Endothelial cell of umbilical vein (primary cell): ENCODE measurements around the gene S100A5. TPM values are rescaled to one million over a fixed set of nuclear protein-coding genes. Genes with fewer than 3 reads are reported as not detected.

Source experiments
- BruUV-seq: library from RNA; stranded (reverse); fragments of 400-500 nt; replicated peaks from 2 replicates; lab custom pipeline; 2021; lab: Mats Ljungman, UMichigan
- CTCF ChIA-PET: fragments of 300-600, 350-600 bp; sonication (Branson Sonifier 250); formaldehyde crosslinking; loops from one replicate; lab custom pipeline; 2021; ENCODE audit warnings: antibody characterized with exemption, inconsistent platforms; lab: Charles Lee
- POLR2A ChIA-PET: fragments of 300-600, 350-600 bp; sonication (Branson Sonifier 250); formaldehyde crosslinking; loops from one replicate; lab custom pipeline; 2021; ENCODE audit warnings: antibody characterized with exemption, inconsistent platforms; lab: Charles Lee
- DNase-seq: peaks from one replicate; pipeline ENCODE4 v3.0.0-alpha.2; 2011; ENCODE audit warnings: low read depth, low spot score
- FAIRE-seq: peaks from 2 replicates; lab custom pipeline; 2011; peaks lifted over from hg19 to GRCh38; lab: Jason Lieb, UNC
- H2AFZ ChIP-seq: 2 replicates; pipeline ENCODE4 v1.6.0; 2012; ENCODE audit warnings: low read depth, low read length, control low read depth, inconsistent platforms
- H3K27ac ChIP-seq: 2 replicates; pipeline ENCODE4 v1.5.1; 2011; ENCODE audit warnings: low read depth, mild to moderate bottlenecking, control low read depth, low read length, moderate library complexity; ENCODE audit not compliant: insufficient read depth
- H3K27me3 ChIP-seq, 2 experiments: 2 replicates each; pipeline versions ENCODE4 v1.6.0 to v1.6.1; 2011; ENCODE audit warnings: low read length in 2 of 2, mixed read lengths in 1 of 2; ENCODE audit not compliant: control insufficient read depth in 2 of 2, insufficient read depth in 2 of 2
- H3K36me3 ChIP-seq, 2 experiments: 2 replicates in 1 of 2; 3 replicates in 1 of 2; pipeline ENCODE4 v1.5.1; 2011; ENCODE audit warnings: low read length in 2 of 2, mild to moderate bottlenecking in 1 of 2, moderate library complexity in 1 of 2; ENCODE audit not compliant: control insufficient read depth in 2 of 2, insufficient read depth in 2 of 2; ENCODE audit errors: extremely low read depth in 1 of 2
- H3K4me1 ChIP-seq: 3 replicates; pipeline ENCODE4 v1.5.1; 2011; ENCODE audit warnings: mild to moderate bottlenecking, low read length; ENCODE audit not compliant: control insufficient read depth, insufficient read depth; ENCODE audit errors: extremely low read depth
- H3K4me2 ChIP-seq: 2 replicates; pipeline ENCODE4 v1.6.1; 2011; ENCODE audit warnings: low read length, control low read depth, mixed read lengths; ENCODE audit not compliant: insufficient read depth
- H3K4me3 ChIP-seq, 3 experiments: fragments of 200-600 bp in 1 of 3; sonication (generic), shearing (Covaris generic) in 1 of 3; replicated peaks in 1 of 3; 2 replicates each; pipeline ENCODE4 v1.5.1; 2011 to 2016; ENCODE audit warnings: control low read depth in 3 of 3, low read length in 3 of 3, mild to moderate bottlenecking in 2 of 3, inconsistent platforms in 1 of 3, low read depth in 1 of 3, moderate library complexity in 1 of 3; ENCODE audit not compliant: insufficient read depth in 1 of 3
- H3K79me2 ChIP-seq: 2 replicates; pipeline ENCODE4 v1.6.0; 2012; ENCODE audit warnings: low read length, inconsistent platforms; ENCODE audit not compliant: control insufficient read depth, insufficient read depth
- H3K9ac ChIP-seq: replicated peaks from 2 replicates; pipeline ENCODE3; 2011; ENCODE audit warnings: low read length, control low read depth; ENCODE audit not compliant: insufficient read depth; ENCODE audit errors: extremely low read depth
- H3K9me1 ChIP-seq: replicated peaks from 3 replicates; pipeline ENCODE4 v1.6.0; 2011; ENCODE audit warnings: mild to moderate bottlenecking, low read length; ENCODE audit not compliant: control insufficient read depth, insufficient read depth; ENCODE audit errors: extremely low read depth
- H3K9me3 ChIP-seq: replicated peaks from 2 replicates; pipeline ENCODE4 v1.5.1; 2012; ENCODE audit warnings: low read length, inconsistent platforms; ENCODE audit not compliant: control insufficient read depth, insufficient read depth
- H4K20me1 ChIP-seq: replicated peaks from 2 replicates; pipeline ENCODE3; 2011; ENCODE audit warnings: mild to moderate bottlenecking, low read length; ENCODE audit not compliant: control insufficient read depth, insufficient read depth; ENCODE audit errors: extremely low read depth
- EZH2 ChIP-seq: IDR thresholded peaks from 2 replicates; pipeline ENCODE4 v1.6.1; 2012; ENCODE audit warnings: borderline replicate concordance, low read depth, mild to moderate bottlenecking, moderate library complexity, low read length, inconsistent platforms; ENCODE audit not compliant: severe bottlenecking
- FOS ChIP-seq: IDR thresholded peaks from 2 replicates; pipeline ENCODE4 v1.6.1; 2011; ENCODE audit warnings: mild to moderate bottlenecking, low read length, moderate library complexity, borderline replicate concordance; ENCODE audit not compliant: insufficient read depth
- GATA2 ChIP-seq: IDR thresholded peaks from 2 replicates; pipeline ENCODE4 v1.7.0; 2011; ENCODE audit warnings: low read depth, mild to moderate bottlenecking, moderate library complexity, mixed read lengths, low read length; ENCODE audit not compliant: insufficient read length, insufficient read depth
- JUN ChIP-seq: IDR thresholded peaks from 2 replicates; pipeline ENCODE4 v1.6.1; 2011; ENCODE audit warnings: borderline replicate concordance, low read depth; ENCODE audit not compliant: insufficient read length, insufficient read depth
- MYC ChIP-seq: IDR thresholded peaks from one replicate; pipeline ENCODE4 v1.6.1; 2011; ENCODE audit warnings: mild to moderate bottlenecking, low read depth, low read length
- POLR2A ChIP-seq: IDR thresholded peaks from 2 replicates; pipeline ENCODE4 v1.6.1; 2012; ENCODE audit warnings: low read depth, mild to moderate bottlenecking, control low read depth, low read length
- POLR2AphosphoS5 ChIP-seq: IDR thresholded peaks from 2 replicates; pipeline ENCODE4 v1.6.1; 2012; ENCODE audit warnings: low read depth, mild to moderate bottlenecking, control low read depth, low read length, moderate library complexity; ENCODE audit not compliant: insufficient read depth
- dilution Hi-C: fragments of 300-500 bp; cut with MboI; formaldehyde crosslinking; loops from one replicate; pipeline ENCODE4 v1.15.0; 2019; ENCODE audit warnings: low sequenced_read_pairs; ENCODE audit not compliant: extremely low pct_ligation_motif_present
- intact Hi-C: fragments of 100-400 bp; cut with micrococcal nuclease; formaldehyde crosslinking; loops from one replicate; pipeline ENCODE4 v1.10.0; 2022
- polyA plus RNA-seq, 4 experiments: library from polyadenylated mRNA; depleted of rRNA in 3 of 4; stranded (reverse) in 3 of 4; unstranded in 1 of 4; fragments of >200 nt; gene quantifications; 2 replicates each; pipeline versions ENCODE4 v1.2.1 to v1.2.3, GENCODE V29; 2011 to 2012; ENCODE audit warnings: missing spikeins in 1 of 4
- total RNA-seq: library from RNA; stranded (reverse); gene quantifications from 2 replicates; pipeline ENCODE4 v1.2.3, GENCODE V29; 2021
- TF ChIP-seq, protein P1 (sequence below), 2 donors: IDR thresholded peaks; 1 replicate in 1 of 2; 2 replicates in 1 of 2; pipeline ENCODE4 v1.5.1; 2011; ENCODE audit warnings: low read length in 2 of 2, mild to moderate bottlenecking in 2 of 2, moderate library complexity in 2 of 2, control low read depth in 1 of 2, inconsistent platforms in 1 of 2, low read depth in 1 of 2; ENCODE audit not compliant: insufficient read depth in 1 of 2; ENCODE audit errors: extremely low read depth in 1 of 2
- TF ChIP-seq, protein P2 (sequence below): IDR thresholded peaks from 2 replicates; pipeline ENCODE4 v1.6.1; 2011; ENCODE audit not compliant: insufficient read depth, insufficient read length

Gene S100A5
- total and polyA plus RNA-seq, 2 donors (not counting 3 experiments of a cell fraction or from before 2014, with no cell fraction given), result not detected

DNA sequence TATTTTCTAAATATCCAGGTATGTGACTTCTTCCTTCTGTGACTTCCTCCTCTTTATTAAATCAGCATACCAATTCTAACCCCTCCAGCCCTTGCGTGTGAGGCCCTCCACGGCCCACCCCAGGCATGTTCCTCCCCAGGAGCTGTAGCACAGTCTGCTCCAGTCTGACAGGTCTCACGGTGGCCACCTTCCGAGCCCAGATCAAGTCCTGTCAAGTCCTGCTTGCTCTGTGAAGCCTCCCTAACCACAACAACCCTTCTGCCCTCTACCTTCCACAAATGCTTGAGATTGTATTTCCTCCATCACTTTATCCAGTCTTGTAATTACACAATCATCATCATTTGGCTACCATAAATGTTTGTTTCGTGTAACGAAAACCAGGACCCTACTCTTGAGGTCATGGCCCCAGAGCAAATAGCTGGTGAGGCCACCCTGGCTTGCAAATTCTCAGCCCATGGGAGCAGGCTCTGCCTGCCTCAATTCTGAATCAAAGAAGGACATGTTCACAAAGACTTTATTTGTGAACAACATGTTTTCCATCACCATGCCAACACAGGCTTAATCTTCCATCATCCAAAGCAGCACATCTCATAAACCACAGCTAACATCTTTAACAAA lies 47.3 kb downstream of the S100A5 start:
- no peak overlapping the region for H3K4me3 ChIP-seq
- ChIA-PET POLR2A (no interaction called here), CTCF (interaction anchor here (3.1 to 6.4 kb wide), 2 partner anchors 27 to 139 kb away, joined by 33 to 331 read pairs; partner anchors contain the start of genes PGLYRP4 and S100A9)
- H3K4me1 ChIP-seq, result no peaks in the 10 kb centered on the region
- TF ChIP-seq MYC (no peak), FOS (no peak), GATA2 (no peak), POLR2AphosphoS5 (no peak), JUN (no peak), EZH2 (no peak), POLR2A (no peak)
- TF ChIP-seq, protein P1, sequence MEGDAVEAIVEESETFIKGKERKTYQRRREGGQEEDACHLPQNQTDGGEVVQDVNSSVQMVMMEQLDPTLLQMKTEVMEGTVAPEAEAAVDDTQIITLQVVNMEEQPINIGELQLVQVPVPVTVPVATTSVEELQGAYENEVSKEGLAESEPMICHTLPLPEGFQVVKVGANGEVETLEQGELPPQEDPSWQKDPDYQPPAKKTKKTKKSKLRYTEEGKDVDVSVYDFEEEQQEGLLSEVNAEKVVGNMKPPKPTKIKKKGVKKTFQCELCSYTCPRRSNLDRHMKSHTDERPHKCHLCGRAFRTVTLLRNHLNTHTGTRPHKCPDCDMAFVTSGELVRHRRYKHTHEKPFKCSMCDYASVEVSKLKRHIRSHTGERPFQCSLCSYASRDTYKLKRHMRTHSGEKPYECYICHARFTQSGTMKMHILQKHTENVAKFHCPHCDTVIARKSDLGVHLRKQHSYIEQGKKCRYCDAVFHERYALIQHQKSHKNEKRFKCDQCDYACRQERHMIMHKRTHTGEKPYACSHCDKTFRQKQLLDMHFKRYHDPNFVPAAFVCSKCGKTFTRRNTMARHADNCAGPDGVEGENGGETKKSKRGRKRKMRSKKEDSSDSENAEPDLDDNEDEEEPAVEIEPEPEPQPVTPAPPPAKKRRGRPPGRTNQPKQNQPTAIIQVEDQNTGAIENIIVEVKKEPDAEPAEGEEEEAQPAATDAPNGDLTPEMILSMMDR (IDR thresholded peaks at IDR 0.05; ENCODE audit: extremely low read depth in 1 of 2, insufficient read depth in 1 of 2, low read depth in 1 of 2, low read length in 2 of 2), result no peak
- TF ChIP-seq, protein P2, sequence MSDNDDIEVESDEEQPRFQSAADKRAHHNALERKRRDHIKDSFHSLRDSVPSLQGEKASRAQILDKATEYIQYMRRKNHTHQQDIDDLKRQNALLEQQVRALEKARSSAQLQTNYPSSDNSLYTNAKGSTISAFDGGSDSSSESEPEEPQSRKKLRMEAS, result no peak
- no peaks in the 10 kb centered on the region for H3K9me3 ChIP-seq
- H3K9me1 ChIP-seq, result no peaks in the 10 kb centered on the region
- H2AFZ ChIP-seq, result no peak overlapping the region
- H3K36me3 ChIP-seq, result no peaks in the 10 kb centered on the region
- intact Hi-C loops, result no loop called here
- H3K9ac ChIP-seq, result no peak overlapping the region
- BruUV-seq, result no TSS peak
- H4K20me1 ChIP-seq, result no peaks in the 10 kb centered on the region
- no peak overlapping the region for H3K4me2 ChIP-seq
- no peaks in the 10 kb centered on the region for H3K79me2 ChIP-seq
- DNase-seq (no peak), FAIRE-seq (no peak)
- H3K27ac ChIP-seq, result no peak overlapping the region
- dilution Hi-C loops, result no loop called here
- peaks cover 5 to 18% of the 10 kb centered on the region in 2 experiments for H3K27me3 ChIP-seq
